ENCODE measurements around the gene MLPH. TPM values are rescaled to one million over a fixed set of nuclear protein-coding genes. Genes with fewer than 3 reads are reported as not detected.
A peak's percentile ranks its signal among the peaks of the same experiment; 100 is the strongest.

MLPH gene
- total and polyA plus RNA-seq, 4 donors: 71.0 to 295 (median 192) TPM

GRCh38 chr2:237492137-237492890 lies 5.3 kb downstream of the MLPH start:
- H3K36me3 ChIP-seq (ENCODE audit: control insufficient read depth in 4 of 4, insufficient read depth in 4 of 4, low read length in 4 of 4): peaks cover 0 to 10% (median 0%) of the 10 kb centered on the region in 4 donors
- H3K4me3 ChIP-seq: no peak overlapping the region
- H3K9ac ChIP-seq (ENCODE audit: insufficient read depth in 1 of 2, low read length in 2 of 2): no peak overlapping the region
- peaks cover 0 to 10% (median 6%) of the 10 kb centered on the region in 4 donors for H3K9me3 ChIP-seq (ENCODE audit: control insufficient read depth in 4 of 4, insufficient read depth in 3 of 4, low read length in 3 of 4)
- no peak for TF ChIP-seq CTCF (IDR thresholded peaks at IDR 0.05; ENCODE audit: control extremely low read depth, extremely low read depth)
- no peak for DNase-seq
- WGBS, 2 donors: 91% methylated on average over 6 of the region's 6 CpGs
- peaks cover 0 to 9% (median 1%) of the 10 kb centered on the region in 5 donors for H3K4me1 ChIP-seq (ENCODE audit: control insufficient read depth in 5 of 5, insufficient read depth in 5 of 5, low read length in 5 of 5)
- no peak overlapping the region for H3K27ac ChIP-seq (ENCODE audit: low read depth in 1 of 2, low read length in 1 of 2)
- H3K27me3 ChIP-seq (ENCODE audit: control insufficient read depth in 3 of 3, insufficient read depth in 3 of 3, low read length in 2 of 3): peaks cover 0 to 13% (median 8%) of the 10 kb centered on the region in 3 donors
- no peak for ATAC-seq (ENCODE audit: insufficient read depth, low FRiP score)

GRCh38 chr2:237494066-237494465 lies 7.0 kb downstream of the MLPH start:
- Histone ChIP-seq H3K27me3 (ENCODE audit: control insufficient read depth in 3 of 3, insufficient read depth in 3 of 3, low read length in 2 of 3) (no peaks in the 10 kb centered on the region), H3K36me3 (ENCODE audit: control insufficient read depth in 4 of 4, insufficient read depth in 4 of 4, low read length in 4 of 4) (peaks cover 0 to 10% (median 0%) of the 10 kb centered on the region in 4 donors), H3K4me3 (no peak overlapping the region), H3K9me3 (ENCODE audit: control insufficient read depth in 4 of 4, insufficient read depth in 3 of 4, low read length in 3 of 4) (peaks cover 0 to 8% (median 6%) of the 10 kb centered on the region in 4 donors), H3K9ac (ENCODE audit: insufficient read depth in 1 of 2, low read length in 2 of 2) (no peak overlapping the region), H3K4me1 (ENCODE audit: control insufficient read depth in 5 of 5, insufficient read depth in 5 of 5, low read length in 5 of 5) (peaks cover 0 to 8% (median 6%) of the 10 kb centered on the region in 5 donors), H3K27ac (ENCODE audit: low read depth in 1 of 2, low read length in 1 of 2) (peak overlapping the region in 1 of 2 donors; percentile 20)
- 69 to 71% methylated on average over 5 of the region's 5 CpGs for WGBS, 2 donors
- DNase-seq: no peak
- no peak for TF ChIP-seq CTCF (IDR thresholded peaks at IDR 0.05; ENCODE audit: control extremely low read depth, extremely low read depth)
- no peak for ATAC-seq (ENCODE audit: insufficient read depth, low FRiP score)

GRCh38 chr2:237495521-237496117 lies 8.6 kb downstream of the MLPH start:
- DNase-seq: no peak
- no peak for TF ChIP-seq CTCF (IDR thresholded peaks at IDR 0.05; ENCODE audit: control extremely low read depth, extremely low read depth)
- no peak overlapping the region for H3K9ac ChIP-seq (ENCODE audit: insufficient read depth in 1 of 2, low read length in 2 of 2)
- H3K36me3 ChIP-seq (ENCODE audit: control insufficient read depth in 4 of 4, insufficient read depth in 4 of 4, low read length in 4 of 4): peaks cover 0 to 10% (median 0%) of the 10 kb centered on the region in 4 donors
- no peaks in the 10 kb centered on the region for H3K27me3 ChIP-seq (ENCODE audit: control insufficient read depth in 3 of 3, insufficient read depth in 3 of 3, low read length in 2 of 3)
- 89 to 90% methylated on average over 19 to 21 of the region's 21 CpGs for WGBS, 2 donors
- no peak for ATAC-seq (ENCODE audit: insufficient read depth, low FRiP score)
- peaks cover 0 to 8% (median 6%) of the 10 kb centered on the region in 4 donors for H3K9me3 ChIP-seq (ENCODE audit: control insufficient read depth in 4 of 4, insufficient read depth in 3 of 4, low read length in 3 of 4)
- peaks cover 0 to 8% (median 4%) of the 10 kb centered on the region in 5 donors for H3K4me1 ChIP-seq (ENCODE audit: control insufficient read depth in 5 of 5, insufficient read depth in 5 of 5, low read length in 5 of 5)
- H3K27ac ChIP-seq (ENCODE audit: low read depth in 1 of 2, low read length in 1 of 2): no peak overlapping the region
- H3K4me3 ChIP-seq: no peak overlapping the region

Data from lung (tissue), 12 donors.